ENCODE results near the gene DENND4C.

Gene DENND4C

DNA sequence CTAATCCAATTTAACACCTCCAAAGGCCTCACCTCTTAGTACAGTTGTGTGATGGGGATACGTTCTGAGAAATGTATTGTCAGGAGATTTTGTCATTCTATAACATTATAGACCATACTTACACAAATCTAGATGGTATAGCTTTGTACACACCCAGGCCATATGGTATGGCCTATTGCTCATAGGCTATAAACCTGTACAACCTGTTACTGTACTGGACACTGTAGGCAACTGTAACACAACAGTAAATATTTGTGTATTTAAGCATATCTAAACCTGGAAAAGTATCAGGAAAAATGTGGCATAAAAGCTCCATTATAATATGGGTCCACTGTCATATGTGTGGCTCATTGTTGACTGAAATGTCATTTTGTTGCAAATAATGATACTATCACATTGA, 190.4 kb downstream of the DENND4C start:
- DNase-seq = no peak
